GM18520 (cell line): ENCODE measurements around the gene KDM4C.

Experiments used
- ATAC-seq: cut with Tn5 transposase; IDR thresholded peaks from one replicate; pipeline ENCODE4 v1.9.1; 2021; ENCODE audit not compliant: unreplicated experiment

The KDM4C gene

DNA sequence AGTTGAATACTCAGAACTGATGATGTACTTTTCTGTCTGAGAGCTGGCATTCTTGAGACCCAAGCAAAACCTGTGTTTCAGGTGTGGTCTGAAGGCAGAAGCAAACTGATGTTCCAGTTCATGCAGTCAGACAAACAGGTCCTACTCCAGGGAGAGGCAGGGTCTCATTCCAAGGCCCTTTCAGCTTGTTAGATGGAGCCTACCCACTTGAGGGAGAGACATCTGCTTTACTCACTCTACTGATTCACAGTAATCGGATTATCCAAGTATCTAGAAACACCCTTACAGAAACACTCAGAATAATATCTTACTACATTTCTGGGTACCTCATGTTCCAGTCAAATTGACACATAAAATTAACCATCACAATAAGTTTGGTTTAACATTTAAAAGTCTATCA, 207.8 kb downstream of the KDM4C start:
- no peak for ATAC-seq

DNA sequence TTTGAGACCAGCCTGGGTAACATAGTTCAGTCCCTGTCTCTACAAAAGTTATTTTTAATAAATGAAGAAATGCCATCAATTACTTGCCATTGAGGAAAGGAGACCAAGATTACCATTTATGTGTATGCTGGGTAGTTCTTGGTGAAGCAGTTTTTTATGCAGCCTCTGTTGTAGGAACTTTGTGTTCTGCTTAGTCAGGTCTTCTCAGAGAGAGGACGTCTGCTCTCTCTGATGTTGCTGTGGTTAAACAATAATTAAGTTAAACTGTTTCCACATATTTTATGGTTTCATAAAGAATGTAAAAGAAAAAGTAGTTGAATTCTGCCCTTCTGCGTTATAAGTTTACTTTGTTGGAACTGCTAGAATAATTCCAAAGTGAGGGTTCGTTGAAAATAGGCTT, 210.5 kb downstream of the KDM4C start:
- no peak for ATAC-seq

DNA sequence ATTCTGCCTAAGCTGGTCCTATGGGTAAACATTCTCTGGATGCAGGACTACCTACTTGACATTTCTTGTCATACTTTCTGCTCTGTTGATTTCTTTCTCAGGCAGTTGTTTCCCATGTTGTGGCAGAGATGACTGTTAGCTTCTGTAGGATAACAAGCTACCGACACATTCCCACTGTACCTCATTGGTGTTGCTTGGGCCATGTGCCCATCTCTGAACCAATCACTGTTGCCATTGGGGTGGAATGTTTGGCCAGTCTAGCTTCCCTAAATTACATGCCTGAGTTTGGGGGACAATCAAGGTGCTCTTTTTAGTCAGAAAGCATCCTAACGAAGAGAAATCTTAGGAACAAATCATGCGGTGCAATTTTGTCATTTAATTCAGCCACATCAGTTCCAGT, 212.0 kb downstream of the KDM4C start:
- no peak for ATAC-seq

DNA sequence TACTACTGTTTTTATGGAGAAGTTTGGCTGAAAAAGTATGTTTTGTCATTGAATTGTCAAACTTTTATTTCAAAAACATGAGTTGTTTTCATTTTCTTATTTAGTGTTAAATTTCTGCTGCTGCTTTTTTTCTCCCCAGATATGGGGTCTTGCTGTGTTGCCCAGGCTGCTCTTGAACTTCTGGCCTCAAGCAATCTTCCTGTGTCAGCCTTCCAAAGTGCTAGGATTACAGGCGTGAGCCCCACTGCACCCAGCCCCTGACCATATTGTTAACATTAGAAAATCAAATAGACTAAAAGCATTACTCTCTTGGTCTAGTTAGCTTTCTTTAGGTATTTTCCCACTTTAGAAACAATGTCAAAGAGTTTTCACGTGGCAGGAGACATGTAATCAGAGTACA, 215.3 kb downstream of the KDM4C start:
- ATAC-seq: no peak

DNA sequence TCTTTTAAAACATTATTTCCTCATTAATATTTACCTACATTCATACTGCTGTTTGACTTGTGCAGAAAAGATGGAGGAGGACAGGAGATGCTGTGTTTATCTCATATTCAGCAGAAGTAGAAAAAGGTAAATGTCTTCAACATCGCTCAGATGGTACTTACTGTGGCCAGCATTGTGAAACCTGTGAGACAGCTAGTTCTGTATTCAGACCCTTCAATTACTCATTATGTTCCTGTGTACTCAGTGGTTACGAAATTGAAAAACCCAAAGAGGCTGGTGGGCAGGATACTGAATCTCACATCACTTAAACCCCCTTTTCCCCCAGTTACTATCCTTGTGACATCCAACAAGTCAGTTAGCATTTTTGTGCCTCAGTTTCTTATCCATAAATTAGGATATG, 216.0 kb downstream of the KDM4C start:
- ATAC-seq: peak; percentile 96

DNA sequence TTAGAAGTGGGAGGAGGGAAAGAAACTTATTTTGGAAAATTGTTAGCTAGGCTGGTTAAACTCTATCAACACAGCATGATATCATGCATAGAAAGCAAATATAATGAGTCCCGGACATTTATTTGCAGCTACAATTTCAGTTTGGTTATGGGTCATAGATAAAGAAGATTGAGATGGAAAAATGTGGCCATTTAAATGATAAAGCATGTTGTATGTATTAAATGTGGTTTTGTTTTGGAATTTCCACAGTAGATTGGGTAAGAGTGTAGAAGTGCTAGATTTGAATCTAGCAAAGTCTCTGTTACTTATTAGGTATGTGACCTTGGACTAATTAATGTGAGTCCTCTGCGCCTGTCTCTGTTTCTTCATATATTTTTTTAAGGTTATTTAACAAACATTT, 217.4 kb downstream of the KDM4C start:
- no peak for ATAC-seq

DNA sequence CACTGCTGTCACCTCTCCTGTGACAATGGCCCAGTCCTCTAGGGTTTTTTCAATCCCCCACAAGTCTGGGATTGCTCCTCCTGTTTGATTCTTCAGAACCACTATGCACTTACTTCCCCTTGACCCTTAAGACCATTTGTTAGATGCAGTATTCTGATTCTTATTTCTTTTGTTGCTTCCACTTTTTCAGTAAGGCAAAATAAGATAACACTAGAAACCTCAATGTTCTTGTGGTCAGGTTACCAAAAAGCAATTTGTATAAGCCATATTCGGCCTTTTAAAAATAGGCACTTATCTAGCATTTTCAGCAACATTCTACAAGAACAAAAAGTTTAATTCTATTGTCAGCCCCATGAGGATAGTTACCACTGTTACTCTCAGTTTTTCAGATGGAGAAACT, 220.0 kb downstream of the KDM4C start:
- ATAC-seq: no peak

DNA sequence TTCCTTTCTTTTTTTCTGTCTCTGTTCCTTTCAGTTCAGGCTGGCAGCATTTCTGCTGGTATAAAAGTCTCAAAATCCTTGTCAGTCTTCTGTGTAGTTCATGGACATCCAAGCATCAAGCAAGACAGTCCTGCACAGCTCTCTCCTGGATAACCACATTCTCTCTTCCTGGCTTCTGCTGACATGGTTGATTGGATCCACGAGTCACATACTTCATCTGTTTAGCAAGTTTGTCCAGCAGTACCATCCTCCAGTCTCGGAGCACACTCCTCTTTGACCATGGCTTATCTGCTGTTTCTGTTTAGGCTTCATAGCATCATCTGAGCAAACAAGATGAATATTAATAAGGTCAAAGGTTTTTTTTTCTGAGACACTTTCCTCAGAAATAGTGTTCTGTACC, 220.8 kb downstream of the KDM4C start:
- ATAC-seq: no peak

DNA sequence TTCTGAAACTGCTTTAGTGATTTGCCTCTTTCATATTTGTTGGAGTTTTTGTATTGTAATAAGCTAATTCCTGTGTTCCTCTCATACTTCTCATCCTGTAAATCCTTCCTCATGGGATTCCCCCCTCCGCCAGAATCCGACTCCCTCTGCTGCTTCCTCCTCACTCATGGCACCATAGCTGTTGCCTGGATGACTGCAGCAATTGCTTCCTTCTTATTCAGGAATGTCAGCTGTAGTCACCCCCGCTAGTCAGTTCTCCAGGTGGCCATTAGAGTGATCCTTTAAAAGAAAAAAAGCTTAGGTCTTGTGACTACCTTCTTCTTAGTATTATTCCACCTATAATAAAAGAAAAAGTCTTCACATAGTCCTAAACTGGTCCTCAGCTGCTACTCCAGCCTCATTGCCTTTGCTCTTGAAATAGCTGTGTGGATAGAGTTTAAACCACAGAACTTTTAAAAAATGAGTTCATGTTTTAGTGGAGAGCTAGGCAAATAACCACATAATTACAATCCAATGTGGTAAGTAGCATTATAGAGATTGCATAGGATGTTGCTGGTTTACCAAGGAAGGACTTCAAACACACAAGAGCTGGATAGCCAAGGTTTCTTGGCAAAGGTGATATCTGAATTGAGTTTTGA, 227.3 kb downstream of the KDM4C start:
- ATAC-seq: no peak

DNA sequence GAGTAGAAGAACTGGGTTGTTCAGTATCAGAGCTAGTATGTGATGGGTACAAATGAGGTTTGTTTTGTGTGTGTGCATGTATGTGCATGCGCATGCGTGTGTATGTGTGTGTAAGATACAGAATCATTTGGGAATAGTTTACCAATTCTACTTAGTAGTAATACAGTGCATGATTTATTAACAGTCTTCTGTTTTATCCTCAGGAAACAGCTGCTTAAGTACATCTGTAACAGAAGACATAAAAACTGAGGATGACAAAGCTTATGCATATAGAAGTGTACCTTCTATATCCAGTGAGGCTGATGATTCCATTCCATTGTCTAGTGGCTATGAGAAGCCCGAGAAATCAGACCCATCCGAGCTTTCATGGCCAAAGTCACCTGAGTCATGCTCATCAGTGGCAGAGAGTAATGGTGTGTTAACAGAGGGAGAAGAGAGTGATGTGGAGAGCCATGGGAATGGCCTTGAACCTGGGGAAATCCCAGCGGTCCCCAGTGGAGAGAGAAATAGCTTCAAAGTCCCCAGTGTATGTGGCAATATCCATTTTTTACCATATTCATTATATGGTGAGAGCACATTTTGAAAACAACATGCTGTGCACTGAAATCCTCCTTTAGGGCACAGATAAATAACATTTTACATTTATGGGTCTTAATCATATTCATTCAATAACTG, 228.5 kb downstream of the KDM4C start:
- no peak for ATAC-seq

DNA sequence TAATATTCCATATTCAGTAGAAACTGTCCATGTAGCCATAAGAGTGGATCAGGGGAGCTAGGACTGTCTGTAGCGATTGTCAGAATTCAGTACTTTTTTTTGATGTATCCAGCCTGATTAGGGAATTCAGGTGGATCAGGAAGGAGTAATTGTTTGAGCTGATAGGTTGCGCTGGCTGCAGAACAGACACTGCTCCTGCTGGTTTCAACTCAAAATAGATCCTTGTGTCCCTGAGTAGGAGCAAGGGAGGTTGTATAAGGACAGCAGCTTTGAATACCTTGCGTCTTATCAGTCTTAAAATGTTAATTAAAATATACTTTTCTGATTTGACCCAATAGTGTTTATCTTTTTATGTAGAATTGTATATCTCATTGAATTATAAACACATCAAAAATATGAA, 229.6 kb downstream of the KDM4C start:
- no peak for ATAC-seq

DNA sequence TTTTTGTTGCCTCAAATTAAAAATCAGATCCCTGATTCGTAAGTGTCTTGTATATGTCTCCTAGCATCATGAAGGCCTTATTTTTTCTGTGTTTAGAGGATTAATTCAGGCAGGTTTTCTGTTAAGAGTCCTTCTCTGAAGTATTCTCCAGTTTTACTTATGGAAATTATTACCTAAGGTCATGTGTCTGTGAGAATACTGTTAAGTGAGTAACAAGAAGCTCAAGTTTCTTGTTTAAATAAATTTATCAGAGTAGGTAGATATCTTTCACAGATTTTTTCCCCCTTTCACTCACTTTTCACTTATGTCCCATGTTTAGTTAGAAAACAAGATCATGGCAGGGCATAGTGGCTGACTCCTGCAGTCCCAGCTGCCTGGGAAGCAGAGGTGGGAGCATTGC, 233.6 kb downstream of the KDM4C start:
- ATAC-seq: no peak

DNA sequence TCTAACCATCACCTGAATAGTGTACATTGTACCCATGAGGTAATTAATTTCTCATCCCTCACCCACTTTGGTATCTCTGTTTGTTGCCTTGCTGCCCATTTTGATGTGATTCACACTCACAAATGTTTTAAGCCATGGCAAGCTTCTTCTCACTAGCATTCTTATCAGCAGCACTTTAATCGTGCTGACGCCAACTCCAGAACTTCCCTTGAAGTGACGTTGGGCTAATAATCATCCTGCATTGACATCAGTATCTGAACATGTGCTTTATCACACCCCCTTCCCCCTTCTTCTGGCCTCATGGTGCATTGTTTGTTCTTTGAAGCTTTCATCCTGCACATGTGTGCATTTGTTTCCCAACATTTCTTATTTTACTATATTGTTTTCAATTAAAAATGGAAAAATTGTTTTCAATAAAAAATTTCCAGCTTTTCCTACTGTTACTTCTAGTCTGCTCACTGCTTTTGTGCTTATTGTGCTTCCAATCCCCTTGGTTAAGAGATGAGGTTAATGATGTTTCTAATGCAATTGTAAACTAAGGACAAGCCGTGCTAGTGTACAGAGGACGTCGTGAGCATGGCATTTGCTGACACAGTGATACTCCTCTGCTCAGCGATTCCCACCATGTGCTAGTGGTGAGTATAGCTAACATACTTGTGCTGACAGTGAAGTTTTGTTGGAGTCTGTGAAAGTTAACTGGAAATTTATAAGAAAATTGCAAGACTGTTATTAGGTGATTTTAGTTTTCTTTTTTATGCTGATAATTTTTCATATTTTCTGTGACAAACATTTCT, 238.5 kb downstream of the KDM4C start:
- no peak for ATAC-seq

DNA sequence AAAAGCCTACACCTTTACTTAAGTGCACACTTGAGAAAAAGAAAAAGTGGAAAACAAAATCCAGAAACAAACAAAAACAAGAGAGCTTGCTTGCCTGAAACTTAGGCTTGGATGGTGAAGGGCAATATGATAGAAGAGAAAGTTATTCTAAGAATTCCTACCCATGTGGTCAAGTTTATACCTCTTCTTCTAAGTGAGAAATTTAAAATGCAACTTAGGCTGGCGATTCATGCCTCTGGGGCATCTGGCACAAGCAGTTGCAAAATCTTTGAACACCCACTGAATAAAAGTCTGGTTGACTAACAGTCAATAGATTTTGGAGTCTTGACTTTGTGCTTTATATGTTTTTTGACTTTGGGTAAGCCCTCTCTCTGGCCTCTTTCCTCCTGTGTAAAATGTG, 239.6 kb downstream of the KDM4C start:
- no peak for ATAC-seq

DNA sequence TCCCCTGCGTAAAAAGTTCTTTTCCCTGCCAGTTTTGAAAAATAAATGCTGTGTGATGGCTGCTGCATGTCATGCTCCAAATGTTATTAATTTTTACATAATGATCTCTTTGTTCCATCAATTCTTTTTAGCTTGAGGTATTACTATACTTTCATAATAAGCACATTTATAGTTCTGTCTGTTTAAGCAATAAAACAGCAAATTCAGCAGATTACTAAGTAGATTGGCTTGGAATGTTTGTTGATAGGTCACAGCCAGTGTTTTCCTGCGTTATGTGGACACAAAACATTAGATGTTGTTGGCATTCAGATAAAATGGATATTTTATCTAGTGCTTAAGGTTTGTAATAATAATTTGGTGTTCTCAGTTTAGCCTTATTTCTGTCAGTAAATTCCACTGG, 242.0 kb downstream of the KDM4C start:
- ATAC-seq: no peak

DNA sequence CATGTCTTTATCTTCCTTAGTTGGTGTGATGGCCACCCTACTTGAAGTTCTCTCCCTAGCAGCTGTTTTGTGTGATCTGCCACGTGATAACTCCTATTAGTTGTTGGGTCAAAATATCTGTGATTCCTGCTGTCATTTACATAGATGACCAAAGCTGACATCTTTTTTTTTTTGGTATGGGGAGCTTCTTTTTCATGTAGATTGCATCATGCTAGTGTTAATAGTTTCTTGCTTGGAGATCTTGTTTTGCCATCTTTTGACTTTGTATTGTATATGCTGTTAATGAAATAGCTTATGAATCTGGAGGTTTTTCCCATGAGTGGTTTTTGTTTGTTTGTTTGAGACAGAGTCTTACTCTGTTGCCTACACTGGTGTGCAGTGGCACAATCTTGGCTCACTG, 243.8 kb downstream of the KDM4C start:
- no peak for ATAC-seq

DNA sequence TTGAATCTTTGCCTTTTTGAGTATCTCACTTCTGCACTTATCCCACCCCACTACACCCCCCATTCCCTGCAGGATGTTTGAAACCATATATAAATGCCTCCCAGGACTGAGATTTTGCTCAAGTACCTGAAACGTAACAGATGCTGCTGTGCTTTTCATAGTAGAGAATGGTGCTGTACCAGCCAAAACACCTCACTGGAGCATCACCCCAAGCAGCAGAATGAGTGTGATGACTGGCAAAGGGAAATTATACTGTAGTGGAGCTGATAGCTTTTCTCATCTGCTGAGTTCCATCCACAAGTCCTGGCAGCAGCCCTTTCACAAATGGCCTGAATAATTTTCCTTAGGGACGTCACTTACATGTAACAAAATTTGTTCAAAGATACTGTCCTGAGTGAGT, 246.1 kb downstream of the KDM4C start:
- ATAC-seq: no peak

DNA sequence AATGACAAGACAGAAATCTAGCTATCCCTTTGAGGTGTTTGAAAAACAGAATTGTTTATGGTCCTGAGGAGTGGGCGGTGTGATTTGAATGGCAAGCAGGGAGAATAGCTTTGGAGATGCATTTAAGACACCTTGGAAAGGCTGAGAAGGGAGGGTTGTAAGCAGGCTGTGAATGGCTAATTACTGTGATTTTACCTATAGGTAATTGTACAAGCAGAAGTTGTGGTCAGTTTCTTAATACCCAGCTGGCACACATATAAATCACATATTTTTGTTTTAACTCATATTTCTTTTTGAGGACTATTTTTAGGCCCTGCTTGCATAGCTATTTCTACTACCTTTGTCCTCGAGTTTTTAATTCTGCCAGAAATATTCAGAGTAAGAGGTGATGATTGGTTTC, 248.6 kb downstream of the KDM4C start:
- ATAC-seq: no peak

DNA sequence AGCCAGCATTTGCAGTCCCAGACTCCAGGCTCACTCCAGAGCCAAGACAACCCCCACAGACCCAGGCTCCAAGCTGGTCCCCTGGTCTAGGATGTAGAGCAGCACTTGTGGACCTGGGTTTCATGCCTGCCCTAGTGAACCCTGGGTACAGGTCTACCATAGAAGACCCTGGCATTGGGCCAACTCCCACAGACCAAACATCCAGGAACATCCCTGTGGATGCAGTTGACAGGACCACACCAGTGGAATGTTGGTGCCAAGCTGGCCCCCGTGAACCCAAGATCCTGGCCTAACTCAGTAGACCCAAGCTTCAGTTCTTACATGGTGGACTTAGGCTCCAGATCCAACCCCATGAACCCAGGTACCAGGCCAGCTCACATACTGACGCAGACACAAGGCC, 250.6 kb downstream of the KDM4C start:
- ATAC-seq: no peak

DNA sequence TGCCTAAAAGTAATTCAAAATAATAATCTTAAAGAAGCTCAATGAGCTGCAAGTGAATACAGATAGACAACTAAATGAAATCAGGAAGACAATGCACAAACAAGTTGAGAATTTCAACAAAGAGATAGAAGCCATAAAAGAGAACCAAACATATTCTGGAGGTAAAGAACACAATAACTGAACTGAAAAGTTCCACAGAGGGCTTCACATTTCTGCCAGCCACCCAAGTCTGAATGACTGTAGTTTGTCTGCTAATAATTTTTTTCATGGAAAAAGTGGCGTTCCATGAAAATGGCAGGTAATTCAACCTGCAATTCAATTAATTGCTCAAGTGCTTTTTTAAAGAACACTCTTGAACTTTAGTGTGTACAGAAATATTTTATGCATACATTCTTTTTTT, 251.3 kb downstream of the KDM4C start:
- ATAC-seq: no peak

DNA sequence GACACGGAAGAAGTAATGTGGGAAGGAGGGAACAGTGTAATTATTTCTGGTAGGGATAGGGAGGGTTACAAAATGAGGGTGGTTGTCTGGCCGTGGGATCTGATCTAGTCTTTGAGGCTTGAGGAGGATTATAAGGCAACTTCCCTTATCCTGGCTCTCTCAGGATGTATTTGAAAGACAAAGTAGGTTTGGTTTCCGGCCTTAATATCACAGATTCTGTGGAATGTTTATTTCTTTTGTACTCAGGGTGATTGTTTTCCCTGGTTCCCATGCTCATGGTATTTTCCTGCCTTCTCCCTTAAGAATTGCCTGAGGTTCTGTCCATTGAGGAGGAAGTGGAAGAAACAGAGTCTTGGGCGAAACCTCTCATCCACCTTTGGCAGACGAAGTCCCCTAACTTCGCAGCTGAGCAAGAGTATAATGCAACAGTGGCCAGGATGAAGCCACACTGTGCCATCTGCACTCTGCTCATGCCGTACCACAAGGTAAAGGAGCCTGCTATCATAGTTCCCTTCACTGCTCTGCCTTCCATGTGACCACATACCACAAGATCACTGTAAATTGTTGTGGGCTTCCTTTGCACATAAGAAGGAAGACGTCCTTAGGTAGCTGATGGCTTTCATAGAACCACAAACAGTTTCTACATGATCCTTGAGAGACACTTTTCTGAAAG, 253.8 kb downstream of the KDM4C start:
- no peak for ATAC-seq

DNA sequence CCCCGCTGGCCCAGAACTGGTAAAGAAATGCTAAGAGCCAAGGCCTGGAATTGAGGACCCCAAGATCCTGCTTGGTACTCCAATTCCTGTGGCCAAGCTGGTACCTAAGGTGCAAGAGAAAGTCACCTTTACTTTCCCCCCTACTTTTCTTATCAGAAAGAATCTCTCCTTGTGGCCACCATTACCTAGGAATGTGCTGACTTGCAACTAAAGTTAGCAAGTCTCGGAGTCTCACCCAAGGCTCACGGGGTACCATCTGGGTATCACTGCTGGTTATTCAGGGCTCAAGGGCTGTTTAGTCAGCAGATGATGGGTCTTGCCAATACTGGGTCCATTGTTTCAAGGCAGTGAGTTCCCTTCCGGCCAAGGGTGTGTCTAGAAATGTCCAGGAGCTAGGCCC, 270.2 kb downstream of the KDM4C start:
- ATAC-seq: no peak
